ENCODE measurements around the gene SLC35E1. TPM values are rescaled to one million over a fixed set of nuclear protein-coding genes. Genes with fewer than 3 reads are reported as not detected.
"Not testable (repeated sequence)": the region's sequence is repeated elsewhere in the genome, so short reads cannot be mapped to it uniquely, and the experiment has no call there.

Gene SLC35E1
- total RNA-seq, 1 donor from 2014 or later = 62.3 TPM

GRCh38 chr19:16544473-16545231 lies 27.6 kb downstream of the SLC35E1 start:
- no peak for DNase-seq (ENCODE audit: low spot score)

DNA sequence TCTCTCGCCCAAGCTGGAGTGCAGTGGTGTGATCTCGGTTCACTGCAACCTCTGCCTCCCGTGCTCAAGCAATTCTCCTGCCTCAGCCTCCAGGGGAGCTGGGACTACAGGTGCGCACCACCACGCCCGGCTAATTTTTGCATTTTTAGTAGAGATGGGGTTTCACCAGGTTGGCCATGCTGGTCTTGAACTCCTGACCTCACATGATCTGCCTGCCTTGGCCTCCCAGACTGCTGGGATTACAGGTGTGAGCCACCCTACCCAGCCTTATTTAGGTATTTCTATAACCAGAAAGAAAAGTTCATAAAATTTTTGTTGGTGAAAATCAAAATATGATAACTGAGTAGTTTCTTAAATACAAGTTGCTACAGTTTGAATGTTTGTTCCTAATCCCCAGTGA lies 28.5 kb downstream of the SLC35E1 start:
- not testable (repeated sequence) for DNase-seq (ENCODE audit: low spot score)

- no peak for DNase-seq (ENCODE audit: low spot score)
These were observed 29.2 kb downstream of the SLC35E1 start for GRCh38 chr19:16542910-16543472.

DNA sequence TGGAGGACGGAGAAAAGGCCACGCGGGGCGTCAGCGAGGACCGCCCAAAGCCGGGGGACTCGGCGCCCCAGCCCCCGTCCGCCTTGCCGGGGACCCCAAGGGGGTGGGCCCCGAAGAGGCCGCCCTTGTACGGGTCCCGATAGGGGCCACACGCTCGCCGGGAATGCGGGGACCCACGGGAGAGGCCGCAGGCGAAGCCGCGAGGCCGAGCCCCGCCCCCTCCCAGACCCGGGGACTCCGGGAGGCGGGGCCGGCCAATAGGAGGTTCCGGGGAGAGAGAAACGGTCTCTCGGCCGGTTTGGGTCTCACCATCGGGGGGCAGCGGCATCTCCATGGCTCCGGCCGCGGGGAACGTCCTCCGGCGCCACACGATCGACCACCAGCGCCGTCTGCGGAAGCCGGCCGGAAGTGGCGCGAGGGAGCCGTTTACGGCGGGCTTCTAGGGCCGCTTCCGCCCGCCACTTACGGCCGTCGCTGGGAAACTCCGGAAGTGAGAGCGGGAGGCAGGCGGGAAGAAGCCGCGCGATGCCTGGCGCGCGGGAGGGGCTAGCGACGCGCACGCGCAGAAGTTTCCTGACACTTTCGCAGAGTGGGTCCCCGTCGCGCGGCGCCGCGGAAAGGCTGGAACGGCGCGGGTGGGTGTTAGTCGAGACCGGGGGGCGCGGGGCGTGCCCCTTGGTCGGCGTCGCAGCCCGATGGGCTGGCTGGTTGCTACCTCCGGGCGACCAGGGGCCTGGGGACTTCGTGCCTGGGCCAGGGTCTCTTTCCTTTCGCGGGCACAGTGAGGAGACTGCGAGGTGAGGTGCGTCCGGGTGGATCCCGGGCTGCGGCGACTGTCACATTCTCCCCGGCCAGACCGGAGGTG lies 29.9 kb downstream of the SLC35E1 start, which contains the start of gene CHERP:
CHERP (minus strand) TSS at position 393 of the 865 bp plus-strand sequence; CDS start at position 334, 59 bp downstream.
- peak; percentile 93 for DNase-seq (ENCODE audit: low spot score)

DNA sequence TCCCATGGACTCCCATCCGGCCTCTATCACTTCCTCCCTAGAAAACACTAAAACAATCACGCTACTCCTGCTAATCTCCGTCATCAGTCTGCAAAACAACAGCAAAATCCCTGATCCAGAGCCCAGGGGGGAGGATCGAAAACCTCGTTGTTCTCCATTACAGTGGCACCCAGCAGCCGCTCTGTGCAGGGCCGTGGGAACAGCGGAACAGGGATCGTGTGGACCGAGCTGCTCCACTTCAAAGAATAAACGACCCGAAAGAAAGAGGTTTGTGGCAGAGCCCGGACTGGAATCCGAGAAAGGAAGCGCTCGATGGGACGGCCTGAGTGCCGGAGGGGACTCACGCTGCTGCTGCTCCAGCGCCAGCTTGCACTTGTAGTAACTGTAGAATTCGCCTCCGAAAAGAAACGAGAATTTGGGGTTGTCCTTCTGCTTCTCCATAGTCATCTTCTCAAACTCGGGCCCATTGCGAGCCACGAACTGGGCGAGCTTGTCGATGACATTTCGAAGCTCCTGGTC lies 30.6 kb downstream of the SLC35E1 start:
- DNase-seq (ENCODE audit: low spot score) = no peak

- DNase-seq (ENCODE audit: low spot score) = no peak
These were observed 31.3 kb downstream of the SLC35E1 start for GRCh38 chr19:16540948-16541347.

GRCh38 chr19:16537111-16537510 lies 35.1 kb downstream of the SLC35E1 start:
- DNase-seq (ENCODE audit: low spot score) = no peak

DNA sequence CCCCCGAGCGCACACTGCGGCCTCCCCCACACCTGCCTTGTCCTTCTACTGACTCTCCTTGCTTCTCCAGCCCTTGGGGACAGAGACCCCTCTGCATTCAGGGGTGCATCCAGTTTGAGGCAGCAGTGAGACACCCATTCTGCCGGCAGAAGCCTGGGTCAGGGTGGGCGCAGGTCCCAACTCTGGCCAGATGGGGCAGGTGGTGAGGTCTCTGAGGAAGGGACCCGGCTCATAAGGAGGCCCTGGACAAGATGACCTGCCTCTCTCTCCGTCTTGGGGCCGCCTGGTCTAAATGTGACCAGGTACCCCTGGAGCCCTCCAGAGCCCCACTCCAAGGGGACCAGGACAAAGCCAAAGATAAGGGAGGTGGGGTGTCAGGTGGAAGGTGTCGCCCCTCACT lies 36.1 kb downstream of the SLC35E1 start:
- no peak for DNase-seq (ENCODE audit: low spot score)

DNA sequence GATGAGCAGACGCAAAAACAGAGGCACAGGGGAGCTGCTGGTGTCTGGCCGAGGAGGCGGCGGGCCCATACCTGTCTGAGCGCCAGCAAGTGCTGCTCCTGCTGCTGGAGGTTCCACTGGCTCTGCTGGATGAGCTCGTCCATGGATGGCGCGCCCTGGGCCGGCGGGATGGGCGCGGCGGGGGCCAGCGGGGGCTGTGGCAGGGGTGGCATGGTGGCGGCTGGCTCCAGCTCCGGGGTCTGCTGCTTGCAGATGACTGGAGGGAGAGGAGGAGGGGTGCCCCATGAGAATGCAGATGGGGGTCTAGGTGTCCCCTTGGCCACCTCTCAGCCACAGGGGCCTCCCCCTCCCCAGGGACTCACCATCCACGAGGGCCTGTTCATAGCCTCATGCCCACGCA lies 36.8 kb downstream of the SLC35E1 start:
- no peak for DNase-seq (ENCODE audit: low spot score)

- DNase-seq (ENCODE audit: low spot score) = no peak
These were observed 39.6 kb downstream of the SLC35E1 start for GRCh38 chr19:16532440-16533234.

- DNase-seq (ENCODE audit: low spot score) = no peak
These were observed 40.9 kb downstream of the SLC35E1 start for GRCh38 chr19:16531380-16531669.

DNA sequence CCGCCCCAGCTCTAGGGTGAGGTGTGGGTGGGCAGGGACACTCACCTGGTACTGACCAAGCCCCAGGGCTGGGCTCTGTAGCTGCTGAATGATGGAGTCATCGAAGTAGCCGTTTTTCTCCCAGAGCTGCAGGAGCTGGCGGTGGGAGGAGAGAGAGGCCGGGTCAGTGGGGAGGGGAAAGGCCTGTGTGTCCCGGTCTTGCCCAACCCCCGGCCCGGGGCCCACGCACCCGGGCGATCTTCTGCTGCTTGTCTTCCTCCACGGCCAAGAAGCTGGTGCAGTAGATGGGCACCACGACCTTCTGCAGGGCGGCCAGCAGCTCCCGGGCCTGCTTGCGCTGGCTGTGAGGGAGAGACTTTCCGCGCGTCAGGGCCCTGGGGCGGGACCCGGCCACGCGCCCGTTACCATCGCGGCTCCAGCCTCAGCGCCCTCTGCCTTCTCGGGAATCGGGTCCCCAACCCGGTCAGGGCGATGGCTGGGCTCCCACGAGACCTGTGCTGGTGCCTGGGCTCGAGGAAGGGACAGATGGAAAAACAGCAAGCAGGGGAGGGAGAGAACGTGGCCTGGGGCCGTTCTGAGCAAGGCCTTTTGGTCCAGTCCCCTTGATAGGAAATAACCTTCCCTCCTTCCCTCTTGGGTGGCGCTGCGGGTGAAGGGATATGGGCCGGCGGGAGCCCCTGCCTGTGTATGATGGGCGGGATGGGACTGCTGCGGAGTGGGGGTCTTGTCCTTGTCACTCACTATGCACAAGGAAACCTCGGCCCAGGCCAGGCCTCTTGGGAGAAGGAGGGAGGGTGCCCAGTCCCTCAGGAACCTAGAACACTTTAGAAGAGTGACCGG lies 41.5 kb downstream of the SLC35E1 start:
- no peak for DNase-seq (ENCODE audit: low spot score)

DNA sequence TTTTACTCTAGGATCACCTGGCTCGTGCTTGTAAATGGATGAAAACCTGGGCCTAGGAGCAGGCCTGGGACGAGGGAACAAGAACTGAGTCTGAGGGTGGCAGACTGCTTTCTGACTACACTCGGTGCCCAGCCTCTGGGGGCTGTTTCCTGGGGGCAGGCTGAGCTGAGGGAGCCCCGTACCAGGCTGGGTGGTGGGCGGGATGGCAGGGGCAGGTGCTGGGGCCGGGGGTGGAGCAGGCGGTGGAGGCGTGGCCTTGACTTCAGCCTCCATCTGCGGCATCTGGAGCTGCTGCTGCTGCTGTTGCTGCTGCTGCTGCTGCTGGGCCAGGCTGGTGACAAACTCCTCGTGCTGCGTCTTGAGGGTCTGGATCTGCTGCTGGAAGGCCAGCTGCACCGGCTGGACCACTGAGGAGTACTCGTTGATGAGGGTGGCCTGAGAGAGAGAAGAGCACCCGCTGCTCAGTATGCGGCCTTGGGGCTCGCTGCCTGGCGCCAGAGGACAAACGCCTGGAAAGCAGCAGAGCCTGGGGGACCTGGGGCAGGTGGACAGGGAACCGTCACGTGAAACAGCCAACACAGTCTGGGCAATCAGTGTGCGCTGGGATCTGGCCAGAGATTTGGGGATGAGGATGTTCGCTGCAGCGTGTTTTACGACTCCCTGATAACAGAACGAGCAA lies 42.6 kb downstream of the SLC35E1 start:
- DNase-seq (ENCODE audit: low spot score) = no peak

DNA sequence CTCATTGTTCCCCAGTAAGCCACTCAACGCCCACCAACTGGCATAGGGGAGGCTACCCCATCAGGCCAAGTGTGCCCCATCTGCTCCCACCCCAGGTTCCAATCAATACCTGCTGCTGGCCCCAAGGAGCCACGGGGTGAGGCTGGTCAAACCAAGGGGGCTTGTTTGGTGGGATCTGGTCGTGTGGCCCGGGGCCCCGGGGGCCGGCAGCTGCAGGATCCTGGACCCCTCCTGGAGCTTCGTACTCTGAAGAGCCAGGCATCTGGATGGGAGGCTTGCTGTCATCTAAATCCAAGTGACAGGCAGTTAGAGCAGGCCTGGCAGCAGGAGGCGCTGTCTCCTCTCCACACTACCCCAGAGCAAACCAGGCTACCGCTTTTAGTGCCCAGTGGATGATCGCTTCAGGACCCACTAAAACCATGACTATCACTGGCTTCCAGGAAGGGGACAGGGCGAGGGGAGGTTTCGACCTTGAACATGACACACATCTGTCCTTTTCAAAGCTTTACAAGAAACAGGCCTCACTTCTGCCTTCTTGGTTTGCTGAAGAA lies 44.2 kb downstream of the SLC35E1 start:
- DNase-seq (ENCODE audit: low spot score) = no peak

DNA sequence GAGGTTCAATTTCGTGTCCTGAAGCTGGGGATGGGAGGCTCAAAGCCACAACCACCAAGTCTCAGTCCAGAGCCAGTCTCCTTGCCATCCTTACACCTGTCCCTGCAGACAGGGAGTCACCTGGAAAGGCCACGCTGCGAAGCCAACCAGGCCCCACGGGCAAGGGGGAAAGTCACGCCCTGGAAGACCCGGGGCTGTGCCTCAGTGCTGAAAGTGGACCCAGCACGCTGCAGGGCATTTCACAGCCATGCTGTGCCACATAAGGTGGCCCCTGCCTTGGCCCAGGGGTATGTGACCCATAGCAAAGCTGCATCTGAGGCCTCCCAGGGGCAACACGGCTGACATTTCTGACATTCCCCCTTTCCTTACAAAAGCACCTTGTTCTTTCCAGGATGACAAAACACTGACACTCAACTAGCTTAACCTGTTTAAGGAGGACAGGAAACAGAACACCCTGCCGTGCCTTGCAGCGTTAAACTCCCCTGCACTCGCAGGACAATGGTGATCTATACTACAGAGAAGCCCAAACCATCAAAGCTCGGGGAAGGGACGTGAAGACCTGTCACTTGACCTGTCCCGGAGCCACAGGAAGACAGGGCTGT lies 44.8 kb downstream of the SLC35E1 start:
- no peak for DNase-seq (ENCODE audit: low spot score)

DNA sequence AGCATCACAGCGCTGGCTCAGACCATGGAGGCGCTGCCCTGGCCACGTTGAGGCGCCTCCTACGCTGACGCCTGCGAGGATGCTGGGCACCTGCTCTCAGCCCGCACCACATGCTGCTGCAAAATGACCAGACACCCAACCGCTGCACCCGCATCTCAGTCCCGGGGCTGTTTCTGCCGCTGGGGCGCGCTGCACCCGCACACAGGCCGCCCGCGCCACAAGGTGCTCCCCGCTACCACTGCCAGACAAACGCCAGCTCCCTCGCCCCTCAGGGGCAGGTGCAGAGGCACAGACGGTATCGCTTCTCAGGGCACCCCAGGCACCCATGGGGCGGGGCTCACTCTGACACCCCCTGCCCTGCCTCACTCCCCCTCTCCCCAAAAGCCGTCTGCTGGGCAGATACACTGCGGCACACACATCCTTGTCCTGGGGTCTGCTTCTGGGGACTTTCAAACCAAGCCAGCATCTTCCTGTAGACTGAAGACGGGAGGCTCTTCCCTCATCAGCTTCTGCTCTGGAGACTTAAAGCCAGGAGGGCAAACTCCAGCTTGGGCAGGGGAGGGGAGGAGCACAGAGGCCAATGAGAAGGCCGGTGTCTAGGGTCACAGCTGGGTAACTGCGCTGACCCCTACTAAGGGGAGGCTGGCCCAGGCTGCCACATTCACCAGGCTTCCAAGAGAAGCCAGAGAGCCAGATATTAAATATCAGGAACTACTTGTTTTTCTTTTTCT lies 46.3 kb downstream of the SLC35E1 start:
- no peak for DNase-seq (ENCODE audit: low spot score)

DNA sequence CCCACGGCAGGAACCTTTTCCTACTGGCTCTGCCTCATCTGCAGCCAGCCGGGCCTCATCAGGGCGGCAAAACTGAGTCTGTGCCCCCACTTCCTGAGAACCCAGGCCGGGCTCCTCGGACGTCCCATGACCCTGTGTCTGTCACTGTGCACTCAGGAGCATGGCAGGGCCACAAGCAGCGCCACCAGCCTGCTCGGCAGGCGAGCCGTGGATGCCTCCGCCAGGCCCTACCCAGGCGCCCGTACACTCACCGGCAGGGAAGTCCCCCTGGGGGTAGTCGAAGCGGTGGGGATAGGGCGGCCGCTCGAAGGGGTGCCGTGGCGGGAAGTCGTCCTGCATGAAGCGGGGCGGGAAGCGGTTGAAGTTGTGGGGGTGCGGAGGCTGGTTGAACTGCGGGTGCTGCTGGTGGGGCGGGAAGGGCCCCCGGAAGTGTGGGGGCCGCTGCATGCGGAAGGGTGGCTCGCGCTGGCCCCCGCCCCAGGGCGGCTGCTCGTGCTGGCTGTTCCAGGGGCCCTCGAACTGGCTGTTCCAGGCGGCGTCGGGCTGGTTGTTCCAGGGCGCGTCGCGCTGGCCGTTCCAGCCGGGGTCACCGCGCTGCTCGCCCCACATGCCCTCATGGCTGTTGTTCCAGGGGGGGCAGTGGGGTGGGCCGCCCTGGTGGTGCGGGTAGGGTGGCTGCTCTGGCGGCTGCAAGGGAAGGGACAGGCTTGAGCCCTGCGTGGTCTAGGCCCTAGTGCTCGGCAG lies 47.1 kb downstream of the SLC35E1 start:
- DNase-seq (ENCODE audit: low spot score) = no peak
